Suprapubic skin (tissue), 4 donors: ENCODE results near the gene CEP85.

Experiments used
- POLR2A ChIP-seq, 2 donors: fragments of 450-650 bp; IDR thresholded peaks; one replicate each; pipeline ENCODE4 v1.6.1; 2017; ENCODE audit warnings: antibody characterized with exemption in 2 of 2, mild to moderate bottlenecking in 2 of 2, moderate library complexity in 2 of 2
- POLR2AphosphoS5 ChIP-seq, 3 donors: sonication (generic); formaldehyde crosslinking; IDR thresholded peaks; one replicate each; pipeline ENCODE4 v1.6.1; 2017; ENCODE audit warnings: antibody characterized with exemption in 3 of 3
- TF ChIP-seq, protein P1 (sequence below), 2 donors: fragments of 200-600 bp in 1 of 2; fragments of 450-650 bp in 1 of 2; sonication (generic) in 1 of 2; IDR thresholded peaks; one replicate each; pipeline ENCODE4 v1.5.1; 2016 to 2019; ENCODE audit warnings: antibody characterized with exemption in 2 of 2, mild to moderate bottlenecking in 1 of 2, moderate library complexity in 1 of 2

DNA sequence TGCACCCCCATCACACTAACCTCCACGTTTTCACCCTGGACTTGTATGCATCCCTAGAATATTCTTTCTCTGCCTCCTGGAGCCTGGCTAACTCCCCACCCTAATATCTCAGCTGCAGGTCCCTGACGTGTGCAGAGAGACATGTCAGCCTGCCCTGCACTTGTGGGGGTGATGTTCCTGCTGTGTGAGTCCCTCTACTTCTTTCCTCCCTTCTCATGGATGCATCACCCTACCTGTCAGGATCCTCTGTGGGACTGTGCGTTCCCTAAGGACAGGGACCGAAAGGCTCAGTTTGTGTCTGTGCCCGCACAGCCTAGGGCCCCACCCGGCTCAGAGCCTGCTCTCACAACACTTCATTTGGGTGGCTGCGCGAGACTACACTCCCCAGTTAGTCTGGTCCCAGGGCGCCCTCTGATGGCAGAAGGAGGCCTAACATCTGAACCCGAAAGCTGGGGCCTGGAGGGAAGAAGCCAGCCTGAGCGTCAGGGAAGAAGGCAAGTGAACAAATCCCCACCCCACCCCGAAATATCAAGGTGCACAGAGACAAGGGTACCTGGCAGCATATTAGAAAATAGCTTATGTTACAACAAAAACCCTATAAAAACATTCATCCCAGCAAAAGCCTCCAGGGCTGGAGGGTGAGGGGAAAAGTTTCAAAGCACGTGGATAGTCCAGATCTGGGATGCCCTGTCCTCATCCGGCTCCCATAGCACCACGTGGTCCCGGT lies 87.5 kb downstream of the CEP85 start:
- TF ChIP-seq, protein P1, sequence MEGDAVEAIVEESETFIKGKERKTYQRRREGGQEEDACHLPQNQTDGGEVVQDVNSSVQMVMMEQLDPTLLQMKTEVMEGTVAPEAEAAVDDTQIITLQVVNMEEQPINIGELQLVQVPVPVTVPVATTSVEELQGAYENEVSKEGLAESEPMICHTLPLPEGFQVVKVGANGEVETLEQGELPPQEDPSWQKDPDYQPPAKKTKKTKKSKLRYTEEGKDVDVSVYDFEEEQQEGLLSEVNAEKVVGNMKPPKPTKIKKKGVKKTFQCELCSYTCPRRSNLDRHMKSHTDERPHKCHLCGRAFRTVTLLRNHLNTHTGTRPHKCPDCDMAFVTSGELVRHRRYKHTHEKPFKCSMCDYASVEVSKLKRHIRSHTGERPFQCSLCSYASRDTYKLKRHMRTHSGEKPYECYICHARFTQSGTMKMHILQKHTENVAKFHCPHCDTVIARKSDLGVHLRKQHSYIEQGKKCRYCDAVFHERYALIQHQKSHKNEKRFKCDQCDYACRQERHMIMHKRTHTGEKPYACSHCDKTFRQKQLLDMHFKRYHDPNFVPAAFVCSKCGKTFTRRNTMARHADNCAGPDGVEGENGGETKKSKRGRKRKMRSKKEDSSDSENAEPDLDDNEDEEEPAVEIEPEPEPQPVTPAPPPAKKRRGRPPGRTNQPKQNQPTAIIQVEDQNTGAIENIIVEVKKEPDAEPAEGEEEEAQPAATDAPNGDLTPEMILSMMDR (IDR thresholded peaks at IDR 0.05) = peak; percentile 82 to 94
- no peak for TF ChIP-seq POLR2A (IDR thresholded peaks at IDR 0.05)
- TF ChIP-seq POLR2AphosphoS5 (IDR thresholded peaks at IDR 0.05) = peak in 1 of 3 donors; percentile 55
